ENCODE results near the gene DKK2. TPM values are rescaled to one million over a fixed set of nuclear protein-coding genes. Genes with fewer than 3 reads are reported as not detected.

The DKK2 gene
- total RNA-seq, 3 donors from 2014 or later: 0.36 to 4.3 TPM; not detected in 1

DNA sequence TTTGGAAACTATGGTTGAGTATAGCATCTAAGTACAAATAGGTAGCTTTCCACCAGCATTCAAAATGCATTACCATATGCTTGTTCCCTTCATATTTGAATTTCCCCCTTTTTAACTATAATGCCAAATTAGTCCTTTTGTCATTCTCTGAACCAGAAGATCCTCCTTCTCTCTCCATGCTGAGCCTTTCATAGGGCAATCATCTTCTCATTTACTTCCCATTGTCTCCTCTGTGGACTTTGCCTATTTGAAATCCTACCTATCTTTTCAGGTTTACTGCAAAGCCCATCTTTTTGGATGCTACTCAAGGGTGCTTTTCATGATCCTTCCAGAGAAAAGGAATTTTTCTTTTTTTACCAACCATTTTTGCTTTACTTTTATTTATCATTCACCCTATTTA is 54.7 kb downstream of the DKK2 start:
- H3K36me3 ChIP-seq (ENCODE audit: low read depth): no peaks in the 10 kb centered on the region
- ATAC-seq: no peak
- TF ChIP-seq, protein P1, sequence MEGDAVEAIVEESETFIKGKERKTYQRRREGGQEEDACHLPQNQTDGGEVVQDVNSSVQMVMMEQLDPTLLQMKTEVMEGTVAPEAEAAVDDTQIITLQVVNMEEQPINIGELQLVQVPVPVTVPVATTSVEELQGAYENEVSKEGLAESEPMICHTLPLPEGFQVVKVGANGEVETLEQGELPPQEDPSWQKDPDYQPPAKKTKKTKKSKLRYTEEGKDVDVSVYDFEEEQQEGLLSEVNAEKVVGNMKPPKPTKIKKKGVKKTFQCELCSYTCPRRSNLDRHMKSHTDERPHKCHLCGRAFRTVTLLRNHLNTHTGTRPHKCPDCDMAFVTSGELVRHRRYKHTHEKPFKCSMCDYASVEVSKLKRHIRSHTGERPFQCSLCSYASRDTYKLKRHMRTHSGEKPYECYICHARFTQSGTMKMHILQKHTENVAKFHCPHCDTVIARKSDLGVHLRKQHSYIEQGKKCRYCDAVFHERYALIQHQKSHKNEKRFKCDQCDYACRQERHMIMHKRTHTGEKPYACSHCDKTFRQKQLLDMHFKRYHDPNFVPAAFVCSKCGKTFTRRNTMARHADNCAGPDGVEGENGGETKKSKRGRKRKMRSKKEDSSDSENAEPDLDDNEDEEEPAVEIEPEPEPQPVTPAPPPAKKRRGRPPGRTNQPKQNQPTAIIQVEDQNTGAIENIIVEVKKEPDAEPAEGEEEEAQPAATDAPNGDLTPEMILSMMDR (IDR thresholded peaks at IDR 0.05): no peak

DNA sequence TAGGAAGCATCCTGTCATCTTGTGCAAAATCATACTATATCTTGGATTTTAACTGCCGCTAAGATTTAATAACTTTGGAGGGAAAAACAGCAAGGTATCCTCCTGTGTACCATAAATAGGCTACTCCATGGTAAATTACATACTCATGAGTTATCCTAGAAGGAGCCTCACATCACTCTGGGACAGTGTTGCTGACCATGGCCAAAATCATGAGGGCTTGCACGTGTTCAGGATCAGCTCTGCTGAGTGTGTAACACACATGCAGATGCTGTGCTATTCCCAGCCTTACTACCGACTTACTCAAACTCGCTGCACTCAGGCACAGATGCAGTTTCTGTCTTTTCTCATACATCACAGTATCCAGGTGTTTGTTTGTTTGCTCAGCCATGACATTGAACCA is 56.6 kb downstream of the DKK2 start:
- no peak for DNase-seq
- H3K4me1 ChIP-seq (ENCODE audit: low read depth): no peaks in the 10 kb centered on the region
- no peak overlapping the region for H3K4me3 ChIP-seq
- intact Hi-C loops (cut with DNase I, micrococcal nuclease): no loop called here
- TF ChIP-seq, protein P1 (IDR thresholded peaks at IDR 0.05): no peak
- H3K36me3 ChIP-seq (ENCODE audit: low read depth): no peaks in the 10 kb centered on the region
- H3K9me3 ChIP-seq: no peaks in the 10 kb centered on the region
- no peak for ATAC-seq

More for the DNA sequence above, 54.7 kb downstream of the DKK2 start:
- no peaks in the 10 kb centered on the region for H3K4me1 ChIP-seq (ENCODE audit: low read depth)
- no peak overlapping the region for H3K4me3 ChIP-seq
- no peaks in the 10 kb centered on the region for H3K9me3 ChIP-seq
- intact Hi-C loops (cut with DNase I, micrococcal nuclease): no loop called here
- DNase-seq: no peak

DNA sequence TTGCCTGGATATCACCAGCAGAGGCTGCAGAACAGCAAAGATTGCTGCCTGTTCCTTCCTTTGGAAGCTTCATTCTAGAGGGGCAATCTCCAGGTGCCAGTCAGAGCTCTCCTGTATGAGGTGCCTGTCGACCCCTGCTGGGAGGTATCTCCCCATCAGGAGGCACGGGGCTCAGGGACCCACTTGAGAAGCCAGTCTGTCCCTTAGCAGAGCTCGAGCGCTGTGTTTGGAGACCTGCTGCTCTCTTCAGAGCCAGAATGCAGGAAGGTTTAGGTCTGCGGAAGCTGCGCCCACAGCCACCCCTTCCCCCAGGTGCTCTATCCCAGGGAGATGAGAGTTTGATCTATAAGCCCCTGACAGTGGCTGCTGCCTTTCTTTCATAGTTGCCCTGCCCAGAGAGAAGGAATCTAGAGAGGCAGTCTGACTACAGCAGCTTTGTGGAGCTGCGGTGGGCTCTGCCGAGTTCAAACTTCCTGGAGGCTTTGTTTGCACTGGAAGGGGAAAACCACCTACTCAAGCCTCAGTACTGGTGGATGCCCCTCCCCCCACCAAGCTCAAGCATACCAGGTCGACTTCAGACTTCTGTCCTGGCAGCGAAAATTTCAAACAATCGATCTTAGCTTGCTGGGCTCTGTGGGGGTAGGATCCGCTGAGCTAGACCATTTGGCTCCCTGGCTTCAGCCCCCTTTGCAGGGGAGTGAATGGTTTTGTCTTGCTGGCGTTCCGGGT is 57.9 kb downstream of the DKK2 start:
- TF ChIP-seq, protein P1 (IDR thresholded peaks at IDR 0.05): no peak
- H3K4me3 ChIP-seq: no peak overlapping the region
- H3K36me3 ChIP-seq (ENCODE audit: low read depth): no peaks in the 10 kb centered on the region
- H3K9me3 ChIP-seq: no peaks in the 10 kb centered on the region
- no peak for ATAC-seq
- no peaks in the 10 kb centered on the region for H3K4me1 ChIP-seq (ENCODE audit: low read depth)
- no peak for DNase-seq
- intact Hi-C loops (cut with DNase I, micrococcal nuclease): no loop called here

DNA sequence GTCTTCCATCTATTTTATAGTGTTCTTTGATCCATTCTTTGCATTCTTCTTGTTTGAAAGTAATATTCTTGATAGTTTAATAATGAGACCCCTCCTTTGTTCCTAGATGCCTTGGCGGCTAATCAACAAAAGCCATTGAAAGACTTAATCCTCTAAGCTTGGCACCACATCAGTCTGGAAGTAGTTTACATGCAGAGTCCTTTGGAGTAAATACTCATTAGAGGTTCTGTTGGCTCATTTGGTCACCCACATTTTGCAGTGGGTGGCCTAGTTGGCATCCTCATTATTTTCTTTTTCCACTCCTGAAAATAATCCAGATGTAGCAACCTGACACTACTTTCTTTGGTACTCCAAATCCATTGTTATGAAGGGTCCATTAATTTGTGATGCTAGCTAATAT is 64.5 kb downstream of the DKK2 start:
- intact Hi-C loops (cut with DNase I, micrococcal nuclease): no loop called here
- ATAC-seq: no peak
- TF ChIP-seq, protein P1 (IDR thresholded peaks at IDR 0.05): no peak

DNA sequence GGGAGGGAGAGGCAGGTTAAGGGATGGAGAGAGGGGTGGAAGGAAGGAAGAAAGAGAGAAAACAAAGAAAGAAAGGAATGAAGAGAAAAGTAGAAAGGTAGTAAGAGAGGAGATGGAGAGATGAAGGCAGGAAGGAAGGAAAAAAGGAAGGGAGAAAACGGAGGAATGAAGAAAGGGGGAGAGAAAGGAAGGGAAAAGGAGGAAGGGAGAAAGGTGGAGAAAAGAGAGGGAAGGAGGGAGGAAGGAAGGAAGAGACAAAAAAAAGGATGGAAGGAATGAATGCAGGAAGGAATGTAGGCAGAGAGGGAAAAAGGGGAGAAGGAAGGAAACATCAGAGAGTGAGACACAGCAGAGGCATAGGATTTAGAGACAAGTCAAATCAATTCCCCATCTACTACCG is 68.2 kb downstream of the DKK2 start:
- Histone ChIP-seq H3K9me3 (no peaks in the 10 kb centered on the region), H3K4me3 (no peak overlapping the region), H3K4me1 (ENCODE audit: low read depth) (no peaks in the 10 kb centered on the region), H3K36me3 (ENCODE audit: low read depth) (no peaks in the 10 kb centered on the region)
- intact Hi-C loops (cut with DNase I, micrococcal nuclease): no loop called here
- ATAC-seq: no peak
- TF ChIP-seq, protein P1 (IDR thresholded peaks at IDR 0.05): no peak
- DNase-seq: no peak

More for the DNA sequence above, 64.5 kb downstream of the DKK2 start:
- H3K4me1 ChIP-seq (ENCODE audit: low read depth): no peaks in the 10 kb centered on the region
- no peaks in the 10 kb centered on the region for H3K9me3 ChIP-seq
- DNase-seq: no peak
- no peaks in the 10 kb centered on the region for H3K36me3 ChIP-seq (ENCODE audit: low read depth)
- no peak overlapping the region for H3K4me3 ChIP-seq

Measured in mucosa of descending colon (tissue), 3 donors.